Ascending aorta (tissue), 2 donors: ENCODE results near the gene FOLR2. TPM values are rescaled to one million over a fixed set of nuclear protein-coding genes. Genes with fewer than 3 reads are reported as not detected.

Experiments
- DNase-seq, 2 donors: peaks; one replicate each; pipeline ENCODE4 v3.0.0-alpha.2; 2019; ENCODE audit warnings: low spot score in 2 of 2
- H3K27ac ChIP-seq, 2 donors: fragments of 200-600 bp; sonication (generic); one replicate each; pipeline ENCODE4 v1.5.1; 2016 to 2017; ENCODE audit warnings: mild to moderate bottlenecking in 1 of 2
- H3K27me3 ChIP-seq: fragments of 200-600 bp; sonication (generic); one replicate; pipeline ENCODE4 v1.5.1; 2017
- H3K36me3 ChIP-seq, 2 donors: fragments of 200-600 bp; sonication (generic); one replicate each; pipeline ENCODE4 v1.5.1; 2016
- H3K4me1 ChIP-seq, 2 donors: fragments of 200-600 bp; sonication (generic); one replicate each; pipeline ENCODE4 v1.5.1; 2016 to 2017; ENCODE audit warnings: mild to moderate bottlenecking in 1 of 2
- H3K4me3 ChIP-seq, 2 donors: fragments of 200-600 bp; sonication (generic); one replicate each; pipeline ENCODE4 v1.5.1; 2016 to 2017; ENCODE audit warnings: mild to moderate bottlenecking in 1 of 2
- H3K9me3 ChIP-seq, 2 donors: fragments of 200-600 bp; sonication (generic); one replicate each; pipeline ENCODE4 v1.5.1; 2016
- CTCF ChIP-seq, 3 experiments: fragments of 200-600 bp in 2 of 3; fragments of 450-650 bp in 1 of 3; sonication (generic) in 2 of 3; IDR thresholded peaks; one replicate each; pipeline ENCODE4 v1.5.1; 2016 to 2019; ENCODE audit warnings: antibody characterized with exemption in 3 of 3, mild to moderate bottlenecking in 1 of 3, moderate library complexity in 1 of 3
- intact Hi-C: fragments of 100-400 bp; cut with DNase I; formaldehyde crosslinking; loops from one replicate; pipeline ENCODE4 v1.15.1; 2023
- total RNA-seq: library from RNA; depleted of rRNA; stranded (reverse); fragments of >200 nt; gene quantifications from one replicate; pipeline ENCODE4 v1.1.0, GENCODE V29; 2016

The FOLR2 gene
- total RNA-seq, 1 donor from 2014 or later = 34.5 TPM

GRCh38 chr11:72236083-72236697, 19.6 kb downstream of the FOLR2 start:
- Histone ChIP-seq H3K4me3 (no peak overlapping the region), H3K9me3 (no peaks in the 10 kb centered on the region), H3K36me3 (peaks cover 53 to 62% of the 10 kb centered on the region in 2 donors), H3K27me3 (peaks cover 3% of the 10 kb centered on the region), H3K27ac (no peak overlapping the region), H3K4me1 (peaks cover 7 to 18% of the 10 kb centered on the region in 2 donors)
- TF ChIP-seq CTCF (IDR thresholded peaks at IDR 0.05) = no peak
- peak in 1 of 2 donors; percentile 49 for DNase-seq
- intact Hi-C loops = loop anchor here (5.0 kb wide), 2 partner anchors 134 to 196 kb away; partner anchors contain the start of genes CLPB and LAMTOR1

- peaks cover 3% of the 10 kb centered on the region for H3K27me3 ChIP-seq
- TF ChIP-seq CTCF (IDR thresholded peaks at IDR 0.05) = no peak
- no peak overlapping the region for H3K4me3 ChIP-seq
- H3K4me1 ChIP-seq = peaks cover 7 to 18% of the 10 kb centered on the region in 2 donors
- no peak for DNase-seq
- H3K36me3 ChIP-seq = peaks cover 47 to 57% of the 10 kb centered on the region in 2 donors
- H3K9me3 ChIP-seq = no peaks in the 10 kb centered on the region
- intact Hi-C loops = loop anchor here (5.0 kb wide), 2 partner anchors 134 to 196 kb away; partner anchors contain the start of genes CLPB and LAMTOR1
- H3K27ac ChIP-seq = no peak overlapping the region
Measured at GRCh38 chr11:72236774-72237111, 20.1 kb downstream of the FOLR2 start.

GRCh38 chr11:72237112-72237931, 20.7 kb downstream of the FOLR2 start:
- DNase-seq = peak in 1 of 2 donors; percentile 63

GRCh38 chr11:72238040-72238450, 21.5 kb downstream of the FOLR2 start:
- peaks cover 6% of the 10 kb centered on the region for H3K27me3 ChIP-seq
- H3K4me1 ChIP-seq = peaks cover 7 to 18% of the 10 kb centered on the region in 2 donors
- peak; percentile 34 to 67 (median 59) for TF ChIP-seq CTCF (IDR thresholded peaks at IDR 0.05)
- H3K36me3 ChIP-seq = peaks cover 36 to 44% of the 10 kb centered on the region in 2 donors
- no peaks in the 10 kb centered on the region for H3K9me3 ChIP-seq
- no peak overlapping the region for H3K4me3 ChIP-seq
- no peak for DNase-seq
- intact Hi-C loops = loop anchor here (5.0 kb wide), 2 partner anchors 136 to 194 kb away; partner anchors contain the start of genes CLPB and LAMTOR1
- H3K27ac ChIP-seq = no peak overlapping the region

More at GRCh38 chr11:72237112-72237931, 20.7 kb downstream of the FOLR2 start:
- Histone ChIP-seq H3K36me3 (peaks cover 43 to 51% of the 10 kb centered on the region in 2 donors), H3K9me3 (no peaks in the 10 kb centered on the region), H3K27ac (no peak overlapping the region), H3K4me1 (peaks cover 7 to 18% of the 10 kb centered on the region in 2 donors), H3K4me3 (no peak overlapping the region), H3K27me3 (peaks cover 3% of the 10 kb centered on the region)
- intact Hi-C loops = loop anchor here (5.0 kb wide), 2 partner anchors 135 to 195 kb away; partner anchors contain the start of genes CLPB and LAMTOR1
- TF ChIP-seq CTCF (IDR thresholded peaks at IDR 0.05) = no peak

GRCh38 chr11:72238492-72239312, 22.1 kb downstream of the FOLR2 start:
- peak in 1 of 2 donors; percentile 61 for DNase-seq
- Histone ChIP-seq H3K27ac (peak overlapping the region in 1 of 2 donors; percentile 2), H3K9me3 (no peaks in the 10 kb centered on the region), H3K36me3 (peaks cover 30 to 37% of the 10 kb centered on the region in 2 donors), H3K4me1 (peaks cover 7 to 19% of the 10 kb centered on the region in 2 donors), H3K4me3 (peak overlapping the region in 1 of 2 donors; percentile 57), H3K27me3 (peaks cover 13% of the 10 kb centered on the region)
- TF ChIP-seq CTCF (IDR thresholded peaks at IDR 0.05) = no peak
- intact Hi-C loops = loop anchor here (1.0 to 5.0 kb wide), 3 partner anchors 14 to 194 kb away; partner anchors contain the start of genes CLPB, INPPL1 and LAMTOR1
